OCI-LY7 (cell line): ENCODE data around the gene TMEM131L. TPM values are rescaled to one million over a fixed set of nuclear protein-coding genes. Genes with fewer than 3 reads are reported as not detected.

Experiments used
- BruUV-seq: library from RNA; stranded (reverse); fragments of 400-500 nt; replicated peaks from 2 replicates; lab custom pipeline; 2021; lab: Mats Ljungman, UMichigan
- CTCF ChIA-PET: fragments of 300-600 bp; sonication (Branson Sonifier 250); formaldehyde crosslinking; loops from one replicate; lab custom pipeline; 2022; ENCODE audit warnings: antibody characterized with exemption; ENCODE audit not compliant: unreplicated experiment; lab: Charles Lee
- POLR2A ChIA-PET: fragments of 300-600 bp; sonication (Branson Sonifier 250); formaldehyde crosslinking; loops from one replicate; lab custom pipeline; 2022; ENCODE audit warnings: antibody characterized with exemption; lab: Charles Lee
- DNase-seq: peaks from one replicate; pipeline ENCODE4 v3.0.0-alpha.2; 2015; ENCODE audit warnings: low spot score
- H2AFZ ChIP-seq: fragments of 200-600 bp; sonication (generic), shearing (Covaris generic); 2 replicates; pipeline ENCODE4 v1.6.1; 2014; ENCODE audit warnings: mild to moderate bottlenecking, antibody characterized with exemption, low read length, moderate library complexity
- H3K27ac ChIP-seq: fragments of 200-600 bp; sonication (generic); 2 replicates; pipeline ENCODE4 v1.5.1; 2014; ENCODE audit warnings: mixed run types, low read depth, mild to moderate bottlenecking, moderate library complexity, low read length, inconsistent platforms; ENCODE audit not compliant: poor library complexity, severe bottlenecking
- H3K36me3 ChIP-seq: fragments of 200-600 bp; sonication (generic); 2 replicates; pipeline ENCODE4 v1.6.1; 2014; ENCODE audit warnings: mild to moderate bottlenecking, antibody characterized with exemption, low read length, moderate library complexity, mixed read lengths; ENCODE audit not compliant: insufficient read depth
- H3K4me1 ChIP-seq: fragments of 200-600 bp; sonication (generic); 2 replicates; pipeline ENCODE4 v1.5.1; 2014; ENCODE audit warnings: mild to moderate bottlenecking, low read length; ENCODE audit not compliant: insufficient read depth, poor library complexity, severe bottlenecking
- H3K4me2 ChIP-seq: fragments of 200-600 bp; sonication (generic); 2 replicates; pipeline ENCODE4 v1.6.1; 2014; ENCODE audit warnings: mild to moderate bottlenecking, low read length
- H3K4me3 ChIP-seq: fragments of 200-600 bp; sonication (generic); 2 replicates; pipeline ENCODE4 v1.5.1; 2014; ENCODE audit warnings: mild to moderate bottlenecking, low read depth, low read length; ENCODE audit not compliant: poor library complexity, severe bottlenecking
- H3K79me2 ChIP-seq: fragments of 200-600 bp; sonication (generic); 2 replicates; pipeline ENCODE4 v1.6.1; 2016; ENCODE audit warnings: low read depth, mild to moderate bottlenecking, low read length, moderate library complexity, mixed read lengths; ENCODE audit not compliant: insufficient read depth
- H3K9me2 ChIP-seq: fragments of 200-600 bp; sonication (generic); 2 replicates; pipeline ENCODE4 v1.6.1; 2016; ENCODE audit warnings: mild to moderate bottlenecking, low read length, mixed read lengths; ENCODE audit not compliant: insufficient read depth
- H3K9me3 ChIP-seq: fragments of 200-600 bp; sonication (generic); 2 replicates; pipeline ENCODE4 v1.6.1; 2014; ENCODE audit warnings: mild to moderate bottlenecking, mixed run types, low read length, mixed read lengths
- H4K20me1 ChIP-seq: fragments of 200-600 bp; sonication (generic); 2 replicates; pipeline ENCODE4 v1.6.1; 2014; ENCODE audit warnings: mild to moderate bottlenecking, antibody characterized with exemption, low read length, moderate library complexity, mixed read lengths; ENCODE audit not compliant: insufficient read depth
- CTCF ChIP-seq: fragments of 200-600 bp; sonication (generic); conservative IDR thresholded peaks from 2 replicates; pipeline ENCODE4 v1.5.1; 2014; ENCODE audit warnings: mild to moderate bottlenecking, antibody characterized with exemption, low read length, moderate library complexity, mixed read lengths
- EZH2phosphoT487 ChIP-seq: fragments of 200-600 bp; sonication (generic); IDR thresholded peaks from 2 replicates; pipeline ENCODE4 v1.6.1; 2018; ENCODE audit warnings: low read depth, borderline replicate concordance, mild to moderate bottlenecking, mixed run types, antibody characterized with exemption, low read length, moderate library complexity, mixed read lengths
- intact Hi-C: fragments of 100-400 bp; cut with micrococcal nuclease; formaldehyde crosslinking; loops from one replicate; pipeline ENCODE4 v1.10.0; 2022; ENCODE audit not compliant: unreplicated experiment
- total RNA-seq, 2 experiments: library from RNA; depleted of rRNA in 1 of 2; stranded (reverse); fragments of >200 nt in 1 of 2; shearing (Covaris generic) in 1 of 2; gene quantifications; 2 replicates each; pipeline ENCODE4 v1.2.3, GENCODE V29; 2014 to 2022

Gene TMEM131L
- total RNA-seq, 2 experiments from 2014 or later: 133 to 148 TPM

GRCh38 chr4:153432965-153433753 is 33.0 kb upstream of the TMEM131L start:
- no peaks in the 10 kb centered on the region for H3K9me2 ChIP-seq
- peaks cover 99% of the 10 kb centered on the region for H3K4me1 ChIP-seq
- ChIA-PET CTCF (interaction anchor here (0.7 to 1.5 kb wide), 8 partner anchors 11 to 207 kb away, joined by 3 to 4 read pairs (median 3); no protein-coding TSS in a partner anchor), POLR2A (interaction anchor here (0.6 to 10.0 kb wide), 12 partner anchors 8 to 237 kb away, joined by 3 to 168 read pairs (median 5); partner anchors contain the start of genes MND1 and TMEM131L)
- H3K4me3 ChIP-seq: peak overlapping the region; percentile 60
- H4K20me1 ChIP-seq: no peaks in the 10 kb centered on the region
- H3K36me3 ChIP-seq: no peaks in the 10 kb centered on the region
- H2AFZ ChIP-seq: no peak overlapping the region; the same call in 1 of the 2 replicates
- no peaks in the 10 kb centered on the region for H3K9me3 ChIP-seq
- H3K4me2 ChIP-seq: peak overlapping the region; percentile 97
- H3K79me2 ChIP-seq: peaks cover 38% of the 10 kb centered on the region; the same call in 1 of the 2 replicates
- DNase-seq: peak; percentile 94
- intact Hi-C loops: loop anchor here (1.0 to 5.0 kb wide), 5 partner anchors 34 to 210 kb away; partner anchors contain the start of gene MND1
- BruUV-seq: TSS peak; percentile 79
- no peak for TF ChIP-seq EZH2phosphoT487
- TF ChIP-seq CTCF: peak; percentile 96
- H3K27ac ChIP-seq: peak overlapping the region; percentile 94

- peak overlapping the region; percentile 60 for H3K4me3 ChIP-seq
- H3K9me3 ChIP-seq: no peaks in the 10 kb centered on the region
- H3K79me2 ChIP-seq: peaks cover 42% of the 10 kb centered on the region; the same call in 1 of the 2 replicates
- H3K36me3 ChIP-seq: no peaks in the 10 kb centered on the region
- H2AFZ ChIP-seq: peak overlapping the region; percentile 50; the same call in 1 of the 2 replicates
- H3K27ac ChIP-seq: peak overlapping the region; percentile 94
- TF ChIP-seq EZH2phosphoT487 (no peak), CTCF (no peak)
- no peaks in the 10 kb centered on the region for H4K20me1 ChIP-seq
- intact Hi-C loops: loop anchor here (1.0 to 5.0 kb wide), 5 partner anchors 34 to 209 kb away; partner anchors contain the start of gene MND1
- H3K4me1 ChIP-seq: peaks cover 99% of the 10 kb centered on the region
- no peaks in the 10 kb centered on the region for H3K9me2 ChIP-seq
- no peak for DNase-seq
- ChIA-PET POLR2A (interaction anchor here (0.7 to 5.2 kb wide), 8 partner anchors 9 to 210 kb away, joined by 3 to 60 read pairs (median 6); partner anchors contain the start of genes MND1 and TMEM131L), CTCF (interaction anchor here (1.1 to 1.4 kb wide), 2 partner anchors 32 to 140 kb away, joined by 3 to 4 read pairs; no protein-coding TSS in a partner anchor)
- no TSS peak for BruUV-seq
- H3K4me2 ChIP-seq: peak overlapping the region; percentile 97
Measured at GRCh38 chr4:153433754-153434105, 32.4 kb upstream of the TMEM131L start.
